ENCODE data around the gene PTPRF.

DNA sequence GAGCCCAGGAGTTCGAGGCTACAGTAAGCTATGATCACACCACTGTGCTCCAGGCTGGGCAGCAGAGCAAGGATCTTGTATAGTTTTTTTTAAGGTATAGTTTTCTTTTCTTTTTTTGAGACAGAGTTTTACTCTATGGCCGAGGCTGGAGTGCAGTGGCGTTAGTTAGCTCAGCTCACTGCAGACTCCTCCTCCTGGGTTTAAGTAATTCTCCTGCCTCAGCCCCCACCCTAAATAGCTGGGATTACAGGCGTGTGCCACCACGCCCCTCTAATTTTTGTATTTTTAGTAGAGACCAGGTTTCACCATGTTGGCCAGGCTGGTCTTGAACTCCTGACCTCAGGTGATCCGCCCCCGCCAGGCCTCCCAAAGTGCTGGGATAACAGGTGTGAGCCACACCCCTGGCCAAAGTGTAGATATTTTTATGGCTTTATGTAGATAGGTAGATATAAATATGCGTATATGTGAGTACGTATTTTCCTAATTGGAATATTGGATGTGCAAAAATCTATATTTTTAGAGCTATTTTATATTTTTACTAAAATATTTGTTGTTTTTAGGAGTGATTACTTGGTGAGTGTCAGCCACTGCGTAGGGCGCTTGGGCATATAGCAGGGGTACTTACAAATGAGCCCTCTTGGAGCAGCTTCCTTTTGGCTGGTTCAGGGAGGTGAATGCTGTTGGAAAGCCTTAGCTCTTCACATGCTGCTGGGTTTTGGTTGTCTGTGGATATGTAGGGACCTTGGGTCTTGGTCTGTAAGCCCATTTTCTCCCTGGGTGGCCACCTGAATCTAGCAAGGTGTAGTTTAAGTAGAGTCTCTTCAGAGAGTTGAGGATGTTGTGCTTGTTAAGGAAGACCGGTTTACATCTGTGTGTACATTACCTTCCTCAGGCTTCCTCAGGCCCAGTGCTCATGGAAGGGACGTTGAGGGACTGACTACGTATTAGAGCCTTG, 128.8 kb downstream of the PTPRF start:
- TF ChIP-seq CEBPB (IDR thresholded peaks at IDR 0.05), result no peak
- TF ChIP-seq TAF1 (IDR thresholded peaks at IDR 0.05; ENCODE audit: low read depth), result no peak
- no peak for TF ChIP-seq EP300 (IDR thresholded peaks at IDR 0.05; ENCODE audit: borderline replicate concordance)
- TF ChIP-seq YY1 (IDR thresholded peaks at IDR 0.05; ENCODE audit: low read depth), result no peak
- no peak for TF ChIP-seq ZBTB7A (IDR thresholded peaks at IDR 0.05; ENCODE audit: low read depth)
- TF ChIP-seq CREB1 (IDR thresholded peaks at IDR 0.05; ENCODE audit: low read depth), result no peak
- TF ChIP-seq, protein P1, sequence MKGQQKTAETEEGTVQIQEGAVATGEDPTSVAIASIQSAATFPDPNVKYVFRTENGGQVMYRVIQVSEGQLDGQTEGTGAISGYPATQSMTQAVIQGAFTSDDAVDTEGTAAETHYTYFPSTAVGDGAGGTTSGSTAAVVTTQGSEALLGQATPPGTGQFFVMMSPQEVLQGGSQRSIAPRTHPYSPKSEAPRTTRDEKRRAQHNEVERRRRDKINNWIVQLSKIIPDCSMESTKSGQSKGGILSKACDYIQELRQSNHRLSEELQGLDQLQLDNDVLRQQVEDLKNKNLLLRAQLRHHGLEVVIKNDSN (IDR thresholded peaks at IDR 0.05), result no peak
- TF ChIP-seq, protein P2, sequence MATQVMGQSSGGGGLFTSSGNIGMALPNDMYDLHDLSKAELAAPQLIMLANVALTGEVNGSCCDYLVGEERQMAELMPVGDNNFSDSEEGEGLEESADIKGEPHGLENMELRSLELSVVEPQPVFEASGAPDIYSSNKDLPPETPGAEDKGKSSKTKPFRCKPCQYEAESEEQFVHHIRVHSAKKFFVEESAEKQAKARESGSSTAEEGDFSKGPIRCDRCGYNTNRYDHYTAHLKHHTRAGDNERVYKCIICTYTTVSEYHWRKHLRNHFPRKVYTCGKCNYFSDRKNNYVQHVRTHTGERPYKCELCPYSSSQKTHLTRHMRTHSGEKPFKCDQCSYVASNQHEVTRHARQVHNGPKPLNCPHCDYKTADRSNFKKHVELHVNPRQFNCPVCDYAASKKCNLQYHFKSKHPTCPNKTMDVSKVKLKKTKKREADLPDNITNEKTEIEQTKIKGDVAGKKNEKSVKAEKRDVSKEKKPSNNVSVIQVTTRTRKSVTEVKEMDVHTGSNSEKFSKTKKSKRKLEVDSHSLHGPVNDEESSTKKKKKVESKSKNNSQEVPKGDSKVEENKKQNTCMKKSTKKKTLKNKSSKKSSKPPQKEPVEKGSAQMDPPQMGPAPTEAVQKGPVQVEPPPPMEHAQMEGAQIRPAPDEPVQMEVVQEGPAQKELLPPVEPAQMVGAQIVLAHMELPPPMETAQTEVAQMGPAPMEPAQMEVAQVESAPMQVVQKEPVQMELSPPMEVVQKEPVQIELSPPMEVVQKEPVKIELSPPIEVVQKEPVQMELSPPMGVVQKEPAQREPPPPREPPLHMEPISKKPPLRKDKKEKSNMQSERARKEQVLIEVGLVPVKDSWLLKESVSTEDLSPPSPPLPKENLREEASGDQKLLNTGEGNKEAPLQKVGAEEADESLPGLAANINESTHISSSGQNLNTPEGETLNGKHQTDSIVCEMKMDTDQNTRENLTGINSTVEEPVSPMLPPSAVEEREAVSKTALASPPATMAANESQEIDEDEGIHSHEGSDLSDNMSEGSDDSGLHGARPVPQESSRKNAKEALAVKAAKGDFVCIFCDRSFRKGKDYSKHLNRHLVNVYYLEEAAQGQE (IDR thresholded peaks at IDR 0.05; ENCODE audit: low read depth), result no peak
- TF ChIP-seq NFIC (IDR thresholded peaks at IDR 0.05), result no peak
- TF ChIP-seq FOXM1 (IDR thresholded peaks at IDR 0.05; ENCODE audit: borderline replicate concordance, low read depth), result no peak
